HG03558 (cell line): Measurements from ENCODE around the gene SOCS3.

Source experiments
- ATAC-seq: cut with Tn5 transposase; IDR thresholded peaks from one replicate; pipeline ENCODE4 v1.9.1; 2021; ENCODE audit warnings: moderate number of reproducible peaks; ENCODE audit not compliant: unreplicated experiment; ENCODE audit errors: extremely low read depth

SOCS3 gene

DNA sequence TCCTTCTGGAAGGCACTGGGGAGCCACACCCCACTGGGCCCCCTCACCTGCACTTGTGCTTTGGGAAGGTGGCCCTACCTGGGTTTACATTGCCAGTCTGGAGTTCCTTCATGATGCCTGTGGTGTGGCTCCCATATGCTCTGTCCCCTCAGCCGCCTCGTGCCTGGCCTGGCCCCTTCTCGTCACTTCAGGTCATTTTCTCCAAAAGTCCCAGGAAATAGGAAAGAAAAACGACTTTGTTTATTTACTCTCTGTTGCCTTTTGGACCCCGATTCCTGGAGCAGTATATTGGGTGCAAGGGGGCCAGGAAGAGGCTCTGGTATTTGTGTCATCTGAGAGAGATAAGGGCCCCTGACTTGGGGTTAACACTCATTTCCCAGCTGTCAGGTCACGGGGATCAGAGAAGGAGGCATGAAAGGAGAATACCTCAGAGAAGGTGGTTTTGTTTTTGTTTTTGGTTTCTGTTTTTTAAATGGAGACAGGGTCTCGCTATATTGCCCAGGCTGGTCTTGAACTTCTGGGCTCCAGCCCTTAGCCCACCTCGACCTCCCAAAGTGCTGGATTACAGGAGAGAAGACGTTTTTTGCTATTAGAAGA, 4.7 kb downstream of the SOCS3 start:
- ATAC-seq, result no peak

DNA sequence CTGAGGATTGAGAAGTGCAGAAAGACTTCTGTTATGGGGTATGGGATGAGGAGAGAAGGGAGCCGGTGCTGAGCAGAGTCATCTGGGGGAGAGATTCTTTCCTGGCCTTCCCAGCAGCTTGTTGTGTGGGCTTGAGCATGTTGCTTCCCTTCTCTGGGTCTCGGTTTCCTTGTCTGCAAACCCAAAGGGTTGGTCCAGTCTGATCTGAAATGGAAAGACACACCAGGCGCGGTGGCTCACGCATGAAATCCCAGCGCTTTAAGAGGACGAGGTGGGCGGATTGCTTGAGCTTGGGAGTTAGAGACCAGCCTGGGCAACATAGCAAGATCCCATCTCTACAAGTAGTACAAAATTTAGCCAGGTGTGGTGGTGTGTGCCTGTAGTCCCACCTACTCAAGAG, 6.0 kb downstream of the SOCS3 start:
- ATAC-seq, result no peak

DNA sequence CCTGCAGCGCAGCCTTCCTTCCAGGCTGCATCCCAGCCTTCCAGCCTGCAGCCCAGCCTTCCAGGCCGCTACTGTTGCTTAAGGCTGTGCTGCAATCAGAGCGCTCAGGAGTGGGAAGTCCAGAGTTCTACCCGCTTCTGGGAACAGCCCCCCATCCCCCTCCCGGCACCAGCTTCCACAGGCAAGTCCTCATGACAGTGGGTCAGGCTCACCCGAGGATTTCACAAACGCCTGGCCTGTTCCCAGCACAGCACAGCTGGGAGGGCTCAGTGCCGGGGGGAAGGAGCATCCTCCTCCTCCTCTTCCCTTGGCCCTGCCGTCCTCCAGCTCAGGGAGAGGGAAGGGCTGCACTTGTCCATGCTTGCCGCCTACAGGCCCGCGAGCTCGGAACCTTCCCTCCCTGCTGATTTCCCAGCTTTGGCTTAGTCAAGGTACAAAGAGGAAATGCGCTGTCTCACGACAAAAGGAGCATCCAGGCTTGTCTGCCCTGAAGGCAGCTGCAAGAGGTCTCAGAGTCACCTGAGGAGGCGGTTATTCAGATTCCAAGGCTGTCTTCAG, 8.3 kb downstream of the SOCS3 start:
- ATAC-seq, result no peak

DNA sequence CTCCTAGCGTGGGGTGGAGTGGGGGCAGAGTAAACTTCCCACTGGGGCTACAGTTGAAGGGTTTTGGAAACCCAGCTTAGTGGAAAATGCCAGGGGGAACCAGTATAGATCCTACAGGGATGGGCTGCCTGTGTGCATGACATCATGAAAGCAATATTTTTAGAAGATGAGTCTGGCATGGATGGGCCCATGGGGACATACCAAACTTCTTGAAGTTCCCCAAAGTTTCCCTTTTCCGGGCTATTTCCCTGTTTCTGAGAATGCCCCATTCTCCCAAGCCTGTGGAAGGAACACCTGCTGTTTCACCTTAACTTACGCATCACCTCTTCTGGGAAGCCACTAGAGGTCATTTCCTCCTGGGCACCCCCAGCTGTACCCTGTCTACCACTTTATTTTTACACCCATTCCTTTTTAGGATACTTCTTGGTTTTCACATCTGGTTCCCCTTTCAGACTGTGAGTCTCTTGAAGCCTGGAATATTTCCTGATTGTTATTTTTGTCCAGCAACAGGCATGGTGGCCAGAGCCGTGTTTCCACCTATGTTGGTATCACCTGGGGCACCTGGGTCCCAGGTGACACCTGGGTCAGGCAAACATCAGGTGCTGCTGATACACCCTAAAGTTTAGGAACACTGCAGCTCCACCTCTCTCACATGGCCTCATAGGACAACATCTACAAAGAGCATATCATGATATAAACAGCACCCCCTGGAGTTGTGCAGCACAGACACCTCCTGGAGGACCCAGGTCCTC, 9.8 kb downstream of the SOCS3 start:
- ATAC-seq, result no peak

DNA sequence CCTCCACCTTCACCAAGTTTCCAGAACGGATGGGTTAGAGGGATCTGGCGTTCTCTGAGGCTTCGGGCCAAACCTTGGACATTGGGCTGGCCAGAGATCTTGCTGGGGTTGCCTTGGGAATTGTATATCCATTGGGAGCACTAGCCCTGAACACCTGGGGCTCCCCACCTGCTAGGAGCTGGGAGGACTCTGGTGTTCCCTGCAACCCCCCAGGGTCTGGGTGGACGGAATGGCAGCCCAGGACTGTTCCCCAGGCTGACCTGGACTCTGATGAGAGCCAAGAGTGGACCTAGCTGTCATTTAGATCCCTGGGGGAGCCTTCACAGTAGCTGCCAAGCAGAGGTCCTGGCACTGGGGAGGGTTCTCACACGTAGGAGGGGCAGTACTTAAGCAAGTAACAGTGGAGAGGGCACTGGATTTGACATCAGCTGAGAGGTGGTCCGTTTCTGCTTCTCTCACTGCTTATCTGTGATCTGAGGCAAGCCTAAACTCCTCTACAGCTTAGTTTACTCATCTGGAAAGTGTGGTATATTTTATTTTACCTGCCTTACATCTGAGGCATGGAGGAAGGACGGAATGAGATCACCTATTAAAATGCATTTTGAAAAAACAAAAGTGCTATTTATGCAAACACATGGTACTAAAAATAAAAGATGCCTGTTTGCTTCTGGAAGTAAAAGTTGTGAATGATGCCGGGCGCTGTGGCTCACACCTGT, 11.7 kb downstream of the SOCS3 start:
- no peak for ATAC-seq

DNA sequence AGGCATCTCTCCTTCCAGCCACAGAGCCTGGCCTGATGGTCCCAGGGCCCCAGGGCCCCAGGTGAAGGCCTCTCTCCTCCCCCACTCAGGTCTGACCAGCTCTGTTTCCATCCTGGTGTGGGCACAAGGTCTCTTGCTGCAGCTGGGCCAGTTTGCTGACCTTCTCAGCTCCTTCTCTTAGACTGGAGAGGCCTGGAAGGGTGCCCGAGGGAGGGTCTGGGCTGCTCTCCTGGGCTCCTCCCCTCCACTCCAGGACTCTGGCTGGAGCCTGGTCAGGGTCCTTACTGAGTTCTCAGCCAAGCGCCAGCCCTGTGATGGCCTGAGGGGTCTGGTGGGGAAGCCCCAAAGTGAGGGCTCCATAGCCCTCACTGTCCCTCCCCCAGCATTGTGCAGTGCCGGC, 12.4 kb downstream of the SOCS3 start:
- ATAC-seq, result no peak

DNA sequence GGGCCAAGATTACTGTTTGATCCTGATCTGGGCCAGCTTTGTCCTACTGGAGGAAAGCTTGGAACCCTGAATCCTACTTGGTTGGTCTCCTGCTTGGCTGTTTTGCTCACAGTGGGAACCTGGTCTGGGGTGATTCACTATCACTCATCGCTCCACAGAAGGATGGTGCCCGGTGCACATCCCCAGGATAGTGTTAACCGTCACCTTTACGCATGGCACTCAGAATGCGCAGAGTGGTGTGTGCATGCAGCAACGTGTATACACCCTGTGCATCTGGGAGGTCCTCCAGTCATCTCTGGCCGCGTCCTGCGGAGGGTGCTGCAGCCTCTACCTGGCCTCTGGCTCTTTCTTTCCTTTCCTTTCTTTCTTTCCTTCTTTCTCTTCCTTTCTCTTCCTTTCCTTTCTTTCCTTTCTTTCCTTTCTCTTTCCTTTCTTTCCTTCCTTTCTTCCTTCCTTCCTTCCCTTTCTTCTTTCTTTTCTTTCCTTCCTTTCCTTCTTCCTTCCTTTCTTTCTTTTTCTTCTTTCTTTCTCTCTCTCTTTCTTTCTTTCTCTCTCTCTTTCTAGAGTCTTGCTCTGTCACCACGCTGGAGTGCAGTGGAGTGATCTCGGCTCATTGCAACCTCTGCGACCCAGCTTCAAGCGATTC, 13.1 kb downstream of the SOCS3 start:
- no peak for ATAC-seq

DNA sequence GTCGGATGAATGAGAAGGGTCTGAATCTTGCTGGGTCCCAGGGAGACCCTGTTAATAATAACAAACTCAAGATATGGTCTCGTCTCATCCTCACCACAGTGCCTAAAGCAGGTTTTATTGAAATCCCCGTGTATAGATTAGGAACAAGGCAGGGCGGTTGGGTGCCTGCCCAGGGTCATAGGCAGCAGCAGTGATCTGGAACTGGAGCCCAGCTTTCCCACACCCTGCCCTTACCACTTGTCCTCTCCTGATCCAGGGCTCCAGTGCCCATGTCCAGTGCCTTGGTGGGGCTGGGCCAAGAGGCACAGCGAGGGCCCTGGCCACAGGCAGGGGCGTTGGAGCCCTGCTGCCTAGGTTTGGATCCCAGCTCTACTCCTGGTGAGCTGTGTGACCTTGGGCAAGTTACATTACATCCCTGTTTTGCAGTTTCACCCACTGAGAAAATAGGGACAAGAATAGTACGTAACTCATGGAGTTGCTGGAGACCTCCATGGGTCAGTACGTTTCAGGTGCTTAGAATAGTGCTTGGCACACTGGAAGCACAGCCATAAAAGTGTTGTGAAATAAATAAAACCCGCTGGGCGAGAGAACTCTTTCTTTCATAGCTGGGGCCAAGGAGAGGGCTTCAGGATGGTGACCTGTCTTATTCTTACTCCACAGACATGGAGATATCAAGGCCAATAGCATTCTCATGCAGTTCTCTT, 13.9 kb downstream of the SOCS3 start:
- ATAC-seq, result no peak

DNA sequence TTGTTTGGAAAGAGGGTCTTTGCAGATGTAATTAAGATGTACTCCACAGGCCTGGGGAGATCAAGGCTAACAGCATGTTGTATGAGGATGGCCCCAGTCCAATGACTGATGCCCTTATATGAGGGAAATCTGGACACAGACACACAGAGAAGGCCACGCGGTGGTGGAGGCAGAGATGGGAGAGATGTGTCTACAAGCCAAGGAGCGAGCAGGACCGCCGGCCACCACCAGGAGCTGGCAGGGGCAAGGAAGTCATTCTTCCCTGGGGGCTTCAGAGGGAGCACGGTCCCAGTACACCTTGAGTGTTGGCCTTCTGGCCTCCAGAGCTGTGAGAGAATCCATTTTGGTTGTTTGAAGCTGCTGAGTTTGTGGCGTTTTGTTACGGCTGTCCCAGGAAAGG, 14.7 kb downstream of the SOCS3 start:
- ATAC-seq, result no peak

DNA sequence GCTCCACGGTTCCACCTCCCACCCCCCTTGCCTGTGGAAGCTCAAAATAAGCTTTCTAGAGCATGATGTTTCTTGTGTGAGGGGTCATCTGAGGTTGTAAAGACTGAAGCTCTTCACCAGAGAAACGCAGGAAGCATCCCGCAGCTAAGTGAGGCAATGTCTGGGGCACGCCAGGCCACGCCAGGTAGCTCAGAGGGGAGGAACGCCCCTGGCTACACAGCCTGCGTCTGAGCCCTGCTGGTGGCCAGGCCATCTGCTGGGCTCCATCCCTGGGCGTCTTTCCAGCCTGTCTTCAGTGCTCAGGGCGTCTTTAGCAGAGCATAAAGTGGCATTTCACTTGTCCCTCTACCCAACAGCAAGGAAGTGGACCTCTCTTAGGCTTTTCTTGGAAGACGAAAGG, 15.2 kb downstream of the SOCS3 start:
- no peak for ATAC-seq

DNA sequence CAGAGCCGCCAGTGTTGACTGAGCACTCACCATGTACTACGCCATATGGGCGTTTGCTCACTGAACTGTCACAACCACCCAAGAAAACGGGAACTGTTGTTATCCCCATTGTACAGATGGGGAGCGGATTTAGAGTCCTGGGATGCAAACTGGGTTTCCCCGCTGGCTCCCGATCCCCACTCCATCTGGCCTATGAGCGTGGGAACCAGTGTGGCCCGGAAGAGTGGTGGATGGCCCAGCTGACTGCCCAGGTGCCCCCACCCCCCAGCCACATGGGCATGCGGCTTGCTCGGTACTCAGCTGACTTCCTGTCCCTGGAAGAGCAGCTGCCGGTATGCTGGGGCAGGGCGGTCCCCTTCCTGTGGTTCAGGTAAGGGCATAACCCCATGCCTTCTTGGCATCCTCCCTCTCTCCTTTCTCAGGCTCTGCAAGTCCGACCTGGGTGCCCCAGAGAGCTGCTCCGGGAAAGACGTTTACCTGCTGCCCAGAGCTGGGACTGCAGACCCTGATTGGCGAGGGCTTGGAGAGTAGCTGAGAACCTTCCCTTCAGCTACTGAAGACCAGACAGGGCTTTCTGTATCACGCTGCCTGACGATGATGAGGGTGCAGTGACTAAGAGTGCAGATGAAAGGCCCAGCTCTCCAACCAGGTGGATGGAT, 16.2 kb downstream of the SOCS3 start:
- no peak for ATAC-seq

DNA sequence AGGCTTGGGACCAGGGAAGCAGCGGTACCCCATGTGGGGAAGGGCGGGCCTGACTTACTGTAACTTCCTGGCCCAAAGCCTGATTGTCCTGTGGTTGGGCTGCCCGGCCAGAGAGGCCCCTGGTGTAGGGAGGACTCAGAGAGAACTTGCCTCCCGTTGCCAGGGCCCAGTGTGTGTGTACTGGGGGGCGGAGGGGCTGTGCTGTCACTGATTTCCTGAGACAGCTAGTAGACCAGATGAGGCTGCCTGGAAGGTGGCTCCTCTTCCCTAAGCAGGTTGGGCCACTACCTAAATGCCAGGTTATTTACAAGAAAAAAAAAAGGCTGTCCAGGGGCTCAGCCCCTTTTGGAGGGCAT, 16.7 kb downstream of the SOCS3 start:
- ATAC-seq, result no peak

DNA sequence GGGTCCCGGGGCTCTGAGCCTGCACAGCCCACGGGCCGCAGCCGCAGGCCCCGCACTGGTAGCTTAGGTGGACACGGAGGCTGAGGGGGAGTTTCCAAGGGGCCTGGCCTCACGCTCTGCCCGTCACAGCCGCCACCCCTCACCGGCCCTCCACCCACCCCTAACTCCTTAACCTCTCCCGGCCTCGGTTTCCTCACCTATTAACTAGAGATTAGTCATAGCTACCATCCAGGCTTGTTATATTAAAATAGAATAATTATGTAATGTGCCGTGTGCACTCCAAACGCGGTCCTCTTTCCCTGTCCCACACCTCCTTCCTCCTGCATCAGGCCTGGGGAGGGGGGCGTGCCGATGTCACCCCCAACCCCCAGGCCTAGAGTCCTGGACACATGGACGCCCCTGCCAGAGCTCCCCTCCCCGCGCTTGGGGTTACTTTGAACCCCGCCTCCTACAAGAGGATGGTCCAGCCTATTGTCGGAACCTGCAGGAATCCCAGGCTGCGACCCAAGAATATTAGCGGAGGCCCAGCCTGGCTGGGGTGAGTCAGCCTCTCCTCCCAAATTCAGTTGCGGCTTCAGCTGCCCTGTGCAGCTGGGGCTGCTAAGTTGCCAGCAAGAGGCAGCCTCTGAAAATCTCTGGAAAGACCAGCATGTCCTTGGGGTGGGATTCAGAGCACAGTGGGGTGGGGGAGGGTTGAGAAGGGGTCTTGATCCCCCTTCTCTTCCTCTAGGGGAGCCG, 17.3 kb downstream of the SOCS3 start:
- ATAC-seq, result no peak

DNA sequence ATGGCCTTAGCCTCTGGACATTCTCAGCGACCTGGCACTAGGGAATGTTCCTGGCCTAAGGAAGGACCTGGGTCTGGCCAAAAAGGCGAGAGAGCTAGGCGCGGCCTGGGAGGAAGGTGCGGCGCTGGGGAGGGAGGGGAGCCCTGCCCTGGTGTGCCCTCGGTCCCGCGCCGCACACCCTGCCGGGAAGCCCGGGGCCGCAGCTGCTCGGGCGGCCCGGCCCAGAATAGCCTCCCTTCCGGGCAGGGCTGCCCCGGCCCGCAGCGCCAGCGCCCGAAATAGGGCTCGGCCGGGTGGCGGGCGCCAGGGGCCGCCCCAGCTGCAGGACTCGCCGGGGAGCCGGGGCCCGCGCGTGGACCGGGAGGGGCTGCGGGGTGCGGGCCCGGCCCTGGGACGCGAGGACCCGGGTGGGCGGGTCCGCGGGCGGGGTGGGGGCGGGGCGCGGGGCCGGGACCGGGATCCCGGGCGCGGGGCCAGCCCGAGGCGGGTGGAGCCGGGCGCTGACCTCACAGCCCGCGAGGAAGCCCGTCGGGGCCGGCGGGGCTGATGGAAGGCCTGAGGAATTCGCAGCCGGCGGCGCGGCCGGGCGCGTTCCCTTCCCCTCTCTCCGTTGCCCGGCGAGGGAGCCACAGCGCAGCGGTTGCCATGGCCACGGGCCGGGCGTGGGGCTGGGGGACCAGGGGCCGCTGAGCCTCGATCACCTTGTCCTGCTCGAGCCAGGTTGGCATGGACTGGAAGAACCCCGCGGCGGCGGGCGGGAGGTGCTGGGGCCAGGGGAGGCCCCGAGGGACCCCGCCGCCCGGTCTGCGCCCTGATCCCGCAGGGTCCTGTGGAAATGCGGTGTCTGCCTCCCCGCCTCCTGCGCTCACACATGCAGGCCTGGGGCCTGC, 18.1 kb downstream of the SOCS3 start:
- ATAC-seq, result no peak

DNA sequence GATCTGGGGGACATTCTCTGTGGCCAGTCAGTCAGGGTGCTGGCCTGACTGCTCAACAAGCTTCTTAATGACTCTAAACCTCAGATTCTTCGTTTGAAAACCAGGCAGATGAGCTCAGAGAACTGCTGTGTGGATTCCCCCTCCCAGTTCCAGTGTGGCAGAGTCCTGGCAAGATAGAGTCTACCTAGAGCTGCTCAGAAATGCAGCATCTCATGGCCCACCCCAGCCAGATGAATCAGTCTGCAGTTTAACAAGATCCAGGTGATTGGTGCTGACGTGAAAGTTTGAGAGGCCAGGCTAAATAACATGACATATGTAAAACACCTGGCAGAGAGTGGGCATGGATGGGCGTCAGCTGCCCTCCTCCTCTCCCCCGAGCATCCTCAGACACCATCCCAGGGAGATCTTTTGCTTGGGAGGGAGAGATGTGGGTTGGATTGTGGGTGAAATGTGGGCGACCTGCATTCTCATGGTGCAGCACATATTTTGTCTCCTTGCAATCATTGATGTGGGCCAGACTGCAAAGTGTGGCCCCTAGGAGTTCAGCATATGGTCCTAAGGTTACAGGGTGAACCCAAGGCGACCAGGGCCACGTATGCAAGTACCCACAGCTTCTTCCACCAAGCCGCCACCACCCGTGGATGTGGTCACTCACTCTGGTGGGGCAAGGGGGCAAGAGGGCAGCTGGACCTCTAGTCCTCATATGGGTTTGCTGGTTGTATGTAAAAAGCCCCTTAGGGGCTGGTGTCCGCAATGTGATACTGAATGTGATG, 19.5 kb downstream of the SOCS3 start:
- ATAC-seq, result no peak

DNA sequence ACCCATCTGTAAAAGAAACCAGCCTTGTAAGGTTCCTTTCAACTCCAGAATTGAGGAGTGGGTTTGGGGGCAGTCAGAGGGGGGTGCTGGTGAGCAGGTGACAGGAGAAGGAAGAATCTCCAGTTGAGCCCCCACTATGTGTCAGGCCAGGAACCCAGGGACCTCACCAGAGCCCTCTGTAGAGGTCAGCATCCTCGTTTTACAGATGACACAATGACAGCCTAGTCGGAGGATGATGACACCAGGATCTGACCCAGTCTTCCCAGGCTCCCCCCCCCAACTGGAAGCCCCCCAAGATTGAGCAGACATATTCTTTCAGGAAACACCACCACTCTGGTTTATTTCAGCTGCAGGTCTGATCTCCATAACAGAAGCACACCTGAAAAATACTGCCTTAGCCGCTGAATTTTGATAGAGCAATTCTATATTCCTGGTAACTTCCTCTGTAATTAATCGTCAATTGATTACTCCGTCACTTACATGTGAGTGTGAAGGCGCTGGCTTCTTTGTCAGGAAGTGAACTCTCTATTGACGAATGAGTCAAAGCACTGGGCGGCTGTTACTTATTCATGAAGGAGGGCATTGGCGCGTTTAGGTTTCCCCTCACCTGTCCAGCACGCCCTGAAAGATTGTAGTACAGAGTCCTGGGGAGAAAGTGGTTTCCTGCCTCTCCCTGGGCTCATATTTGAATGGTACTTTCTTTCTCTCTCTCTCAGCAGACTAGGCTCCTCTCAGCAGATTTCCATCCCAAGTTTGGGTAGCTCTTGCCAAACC, 21.2 kb downstream of the SOCS3 start:
- no peak for ATAC-seq
